ENCODE results near the gene DUSP14. TPM values are rescaled to one million over a fixed set of nuclear protein-coding genes. Genes with fewer than 3 reads are reported as not detected.

Gene DUSP14
- total RNA-seq, 3 donors from 2014 or later = 18.7 to 32.8 (median 24.6) TPM

GRCh38 chr17:37494971-37495370 lies 5.3 kb downstream of the DUSP14 start:
- no peaks in the 10 kb centered on the region for H3K27me3 ChIP-seq
- no peaks in the 10 kb centered on the region for H3K9me3 ChIP-seq
- peak overlapping the region in 1 of 2 donors; percentile 98 for H3K27ac ChIP-seq
- TF ChIP-seq POLR2A (IDR thresholded peaks at IDR 0.05) = no peak
- TF ChIP-seq, protein P1, sequence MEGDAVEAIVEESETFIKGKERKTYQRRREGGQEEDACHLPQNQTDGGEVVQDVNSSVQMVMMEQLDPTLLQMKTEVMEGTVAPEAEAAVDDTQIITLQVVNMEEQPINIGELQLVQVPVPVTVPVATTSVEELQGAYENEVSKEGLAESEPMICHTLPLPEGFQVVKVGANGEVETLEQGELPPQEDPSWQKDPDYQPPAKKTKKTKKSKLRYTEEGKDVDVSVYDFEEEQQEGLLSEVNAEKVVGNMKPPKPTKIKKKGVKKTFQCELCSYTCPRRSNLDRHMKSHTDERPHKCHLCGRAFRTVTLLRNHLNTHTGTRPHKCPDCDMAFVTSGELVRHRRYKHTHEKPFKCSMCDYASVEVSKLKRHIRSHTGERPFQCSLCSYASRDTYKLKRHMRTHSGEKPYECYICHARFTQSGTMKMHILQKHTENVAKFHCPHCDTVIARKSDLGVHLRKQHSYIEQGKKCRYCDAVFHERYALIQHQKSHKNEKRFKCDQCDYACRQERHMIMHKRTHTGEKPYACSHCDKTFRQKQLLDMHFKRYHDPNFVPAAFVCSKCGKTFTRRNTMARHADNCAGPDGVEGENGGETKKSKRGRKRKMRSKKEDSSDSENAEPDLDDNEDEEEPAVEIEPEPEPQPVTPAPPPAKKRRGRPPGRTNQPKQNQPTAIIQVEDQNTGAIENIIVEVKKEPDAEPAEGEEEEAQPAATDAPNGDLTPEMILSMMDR (IDR thresholded peaks at IDR 0.05) = no peak
- no peak for TF ChIP-seq POLR2AphosphoS5 (IDR thresholded peaks at IDR 0.05)
- intact Hi-C loops (cut with DNase I; ENCODE audit: low total_unique reads) = no loop called here
- H3K36me3 ChIP-seq = no peaks in the 10 kb centered on the region
- H3K4me1 ChIP-seq = no peaks in the 10 kb centered on the region
- DNase-seq (ENCODE audit: low spot score in 2 of 2) = no peak
- H3K4me3 ChIP-seq = no peak overlapping the region

- DNase-seq (ENCODE audit: low spot score in 2 of 2) = no peak
- intact Hi-C loops (cut with DNase I; ENCODE audit: low total_unique reads) = no loop called here
- TF ChIP-seq POLR2A (IDR thresholded peaks at IDR 0.05) (no peak), POLR2AphosphoS5 (IDR thresholded peaks at IDR 0.05) (no peak)
- TF ChIP-seq, protein P1 (IDR thresholded peaks at IDR 0.05) = no peak
- Histone ChIP-seq H3K9me3 (no peaks in the 10 kb centered on the region), H3K27me3 (no peaks in the 10 kb centered on the region), H3K36me3 (no peaks in the 10 kb centered on the region), H3K27ac (no peak overlapping the region), H3K4me1 (no peaks in the 10 kb centered on the region), H3K4me3 (no peak overlapping the region)
These were observed 10.7 kb downstream of the DUSP14 start for GRCh38 chr17:37500378-37500777.

DNA sequence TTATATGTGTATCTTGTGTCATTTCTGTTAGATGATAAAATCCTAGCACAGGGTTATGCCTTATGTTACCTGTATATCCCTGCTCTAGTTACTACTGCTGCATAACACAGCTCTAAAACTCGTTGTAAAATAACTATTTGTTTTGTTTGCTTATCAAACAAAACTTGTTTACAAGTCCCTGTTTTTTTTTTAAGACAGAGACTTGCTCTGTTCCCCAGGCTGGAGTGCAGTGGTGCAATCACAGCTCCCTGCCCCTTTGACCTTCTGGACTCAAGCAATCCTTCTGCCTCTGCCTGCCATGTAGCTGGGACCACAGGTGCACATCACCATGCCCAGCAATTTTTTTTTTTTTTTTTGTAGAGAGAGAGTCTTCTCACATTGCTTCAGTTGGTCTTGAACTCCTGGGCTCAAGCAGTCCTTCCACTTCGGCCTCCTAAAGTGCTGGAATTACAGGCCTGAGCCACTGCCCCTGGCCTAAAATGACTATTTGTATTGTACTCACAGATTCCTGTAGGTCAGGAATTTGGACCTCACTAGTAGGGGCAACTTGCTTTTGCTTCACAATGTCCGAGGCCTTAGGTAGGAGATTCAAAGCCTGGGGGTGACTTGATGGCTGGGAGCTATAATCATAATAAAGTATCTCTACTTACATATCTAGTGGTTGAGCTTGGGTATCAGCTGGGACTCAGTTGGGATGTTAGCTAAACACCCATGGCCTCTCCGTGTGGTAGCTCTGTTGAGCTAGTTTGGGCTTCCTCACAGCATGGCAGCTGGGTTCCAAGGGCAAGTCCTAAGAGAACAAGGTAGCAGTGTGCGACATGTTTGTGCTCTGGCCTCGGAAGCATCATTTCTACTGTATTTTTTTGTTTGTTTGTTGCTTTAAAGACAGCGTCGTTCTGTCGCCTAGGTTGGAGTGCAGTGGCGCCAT lies 12.6 kb downstream of the DUSP14 start:
- no peaks in the 10 kb centered on the region for H3K36me3 ChIP-seq
- H3K9me3 ChIP-seq = no peaks in the 10 kb centered on the region
- no peak for TF ChIP-seq POLR2A (IDR thresholded peaks at IDR 0.05)
- TF ChIP-seq, protein P1 (IDR thresholded peaks at IDR 0.05) = no peak
- no peak for TF ChIP-seq POLR2AphosphoS5 (IDR thresholded peaks at IDR 0.05)
- intact Hi-C loops (cut with DNase I; ENCODE audit: low total_unique reads) = no loop called here
- no peaks in the 10 kb centered on the region for H3K27me3 ChIP-seq
- no peak for DNase-seq (ENCODE audit: low spot score in 2 of 2)
- peaks cover 0 to 3% of the 10 kb centered on the region in 2 donors for H3K4me1 ChIP-seq
- no peak overlapping the region for H3K4me3 ChIP-seq
- H3K27ac ChIP-seq = no peak overlapping the region

GRCh38 chr17:37503148-37503547 lies 13.5 kb downstream of the DUSP14 start:
- DNase-seq (ENCODE audit: low spot score in 2 of 2) = no peak
- Histone ChIP-seq H3K27me3 (no peaks in the 10 kb centered on the region), H3K9me3 (no peaks in the 10 kb centered on the region), H3K4me3 (no peak overlapping the region), H3K27ac (no peak overlapping the region), H3K4me1 (peaks cover 0 to 4% of the 10 kb centered on the region in 2 donors), H3K36me3 (no peaks in the 10 kb centered on the region)
- TF ChIP-seq POLR2A (IDR thresholded peaks at IDR 0.05) (no peak), POLR2AphosphoS5 (IDR thresholded peaks at IDR 0.05) (no peak)
- TF ChIP-seq, protein P1 (IDR thresholded peaks at IDR 0.05) = no peak
- intact Hi-C loops (cut with DNase I; ENCODE audit: low total_unique reads) = no loop called here

DNA sequence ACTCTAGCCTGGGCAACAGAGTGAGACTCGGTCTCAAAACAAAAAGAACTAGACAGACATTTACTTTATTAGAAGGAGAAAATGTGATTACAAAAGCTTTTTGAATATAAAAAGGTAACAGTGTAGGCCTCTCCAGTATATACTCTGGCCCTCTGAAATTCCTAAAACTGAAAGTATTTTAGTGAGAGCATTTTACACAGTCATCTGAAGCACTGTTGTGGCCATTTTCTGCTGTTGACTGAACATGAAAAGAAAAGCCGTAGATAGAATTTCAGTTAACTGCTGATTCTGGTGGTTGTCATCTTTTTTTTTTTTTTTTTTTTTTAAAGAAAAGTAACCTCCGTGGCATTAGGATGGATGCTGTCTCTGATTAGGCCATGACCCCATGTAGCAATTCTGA lies 15.6 kb downstream of the DUSP14 start:
- TF ChIP-seq POLR2A (IDR thresholded peaks at IDR 0.05) = no peak
- TF ChIP-seq, protein P1 (IDR thresholded peaks at IDR 0.05) = no peak
- TF ChIP-seq POLR2AphosphoS5 (IDR thresholded peaks at IDR 0.05) = no peak
- intact Hi-C loops (cut with DNase I; ENCODE audit: low total_unique reads) = no loop called here
- H3K27ac ChIP-seq = no peak overlapping the region

More for the DNA sequence above, 15.6 kb downstream of the DUSP14 start:
- H3K9me3 ChIP-seq = no peaks in the 10 kb centered on the region
- H3K27me3 ChIP-seq = no peaks in the 10 kb centered on the region
- no peak overlapping the region for H3K4me3 ChIP-seq
- H3K4me1 ChIP-seq = peaks cover 0 to 4% of the 10 kb centered on the region in 2 donors
- no peaks in the 10 kb centered on the region for H3K36me3 ChIP-seq
- no peak for DNase-seq (ENCODE audit: low spot score in 2 of 2)
